SK-N-SH treated with all-trans-retinoic acid at 6 μM for 48 hours (cell line): Measurements from ENCODE around the gene NAA38.

Experiments
- ARNTL ChIP-seq: fragments of 450-650 bp; formaldehyde crosslinking; IDR thresholded peaks from 2 replicates; pipeline ENCODE4 v1.5.0; 2020; ENCODE audit warnings: low read depth, mild to moderate bottlenecking, moderate library complexity, borderline replicate concordance
- RARB ChIP-seq: fragments of 250-450 bp; sonication (Bioruptor Pico); IDR thresholded peaks from 2 replicates; pipeline ENCODE4 v1.8.0; 2021; ENCODE audit warnings: mild to moderate bottlenecking, moderate library complexity
- TCF4 ChIP-seq: fragments of 250-450 bp; sonication (Bioruptor Pico); IDR thresholded peaks from 2 replicates; pipeline ENCODE4 v1.8.0; 2021; ENCODE audit warnings: mild to moderate bottlenecking, moderate library complexity, borderline replicate concordance
- TF ChIP-seq, protein P1 (sequence below): fragments of 250-450 bp; sonication (Bioruptor Pico); IDR thresholded peaks from 2 replicates; pipeline ENCODE4 v1.8.0; 2021; ENCODE audit warnings: low read depth, mild to moderate bottlenecking, moderate library complexity, borderline replicate concordance
- TF ChIP-seq, protein P2 (sequence below): fragments of 250-450 bp; sonication (Bioruptor Pico); IDR thresholded peaks from 2 replicates; pipeline ENCODE4 v1.5.0; 2020; ENCODE audit warnings: mild to moderate bottlenecking, moderate library complexity
- TF ChIP-seq, protein P3 (sequence below): fragments of 250-450 bp; sonication (Bioruptor Pico); IDR thresholded peaks from 2 replicates; pipeline ENCODE4 v1.8.0; 2020; ENCODE audit warnings: mild to moderate bottlenecking, moderate library complexity, borderline replicate concordance

DNA sequence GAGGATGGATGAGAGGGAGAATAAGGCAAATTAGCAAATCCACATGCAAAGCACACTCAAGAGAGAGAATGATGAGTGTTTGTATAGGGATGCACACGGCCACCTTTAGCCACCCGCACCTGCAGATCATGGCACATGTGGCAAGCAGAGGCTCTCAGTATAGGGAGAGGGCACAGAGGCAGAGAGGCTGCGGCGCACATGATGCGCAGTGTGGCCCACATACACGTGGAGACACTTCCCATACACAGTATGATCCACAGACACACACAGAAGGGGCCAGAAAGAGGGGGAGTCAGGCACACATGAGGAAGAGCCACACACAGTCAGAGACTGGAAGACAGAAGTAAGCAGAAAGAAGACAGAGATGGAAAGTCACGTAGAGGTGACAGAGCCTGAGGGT is 24.7 kb upstream of the NAA38 start:
- TF ChIP-seq RARB (CRISPR knock-in tag) (no peak), ARNTL (CRISPR knock-in tag) (no peak), TCF4 (CRISPR knock-in tag) (no peak)
- TF ChIP-seq, protein P1, sequence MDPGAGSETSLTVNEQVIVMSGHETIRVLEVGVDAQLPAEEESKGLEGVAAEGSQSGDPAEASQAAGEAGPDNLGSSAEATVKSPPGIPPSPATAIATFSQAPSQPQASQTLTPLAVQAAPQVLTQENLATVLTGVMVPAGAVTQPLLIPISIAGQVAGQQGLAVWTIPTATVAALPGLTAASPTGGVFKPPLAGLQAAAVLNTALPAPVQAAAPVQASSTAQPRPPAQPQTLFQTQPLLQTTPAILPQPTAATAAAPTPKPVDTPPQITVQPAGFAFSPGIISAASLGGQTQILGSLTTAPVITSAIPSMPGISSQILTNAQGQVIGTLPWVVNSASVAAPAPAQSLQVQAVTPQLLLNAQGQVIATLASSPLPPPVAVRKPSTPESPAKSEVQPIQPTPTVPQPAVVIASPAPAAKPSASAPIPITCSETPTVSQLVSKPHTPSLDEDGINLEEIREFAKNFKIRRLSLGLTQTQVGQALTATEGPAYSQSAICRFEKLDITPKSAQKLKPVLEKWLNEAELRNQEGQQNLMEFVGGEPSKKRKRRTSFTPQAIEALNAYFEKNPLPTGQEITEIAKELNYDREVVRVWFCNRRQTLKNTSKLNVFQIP (CRISPR knock-in tag): no peak
- TF ChIP-seq, protein P2, sequence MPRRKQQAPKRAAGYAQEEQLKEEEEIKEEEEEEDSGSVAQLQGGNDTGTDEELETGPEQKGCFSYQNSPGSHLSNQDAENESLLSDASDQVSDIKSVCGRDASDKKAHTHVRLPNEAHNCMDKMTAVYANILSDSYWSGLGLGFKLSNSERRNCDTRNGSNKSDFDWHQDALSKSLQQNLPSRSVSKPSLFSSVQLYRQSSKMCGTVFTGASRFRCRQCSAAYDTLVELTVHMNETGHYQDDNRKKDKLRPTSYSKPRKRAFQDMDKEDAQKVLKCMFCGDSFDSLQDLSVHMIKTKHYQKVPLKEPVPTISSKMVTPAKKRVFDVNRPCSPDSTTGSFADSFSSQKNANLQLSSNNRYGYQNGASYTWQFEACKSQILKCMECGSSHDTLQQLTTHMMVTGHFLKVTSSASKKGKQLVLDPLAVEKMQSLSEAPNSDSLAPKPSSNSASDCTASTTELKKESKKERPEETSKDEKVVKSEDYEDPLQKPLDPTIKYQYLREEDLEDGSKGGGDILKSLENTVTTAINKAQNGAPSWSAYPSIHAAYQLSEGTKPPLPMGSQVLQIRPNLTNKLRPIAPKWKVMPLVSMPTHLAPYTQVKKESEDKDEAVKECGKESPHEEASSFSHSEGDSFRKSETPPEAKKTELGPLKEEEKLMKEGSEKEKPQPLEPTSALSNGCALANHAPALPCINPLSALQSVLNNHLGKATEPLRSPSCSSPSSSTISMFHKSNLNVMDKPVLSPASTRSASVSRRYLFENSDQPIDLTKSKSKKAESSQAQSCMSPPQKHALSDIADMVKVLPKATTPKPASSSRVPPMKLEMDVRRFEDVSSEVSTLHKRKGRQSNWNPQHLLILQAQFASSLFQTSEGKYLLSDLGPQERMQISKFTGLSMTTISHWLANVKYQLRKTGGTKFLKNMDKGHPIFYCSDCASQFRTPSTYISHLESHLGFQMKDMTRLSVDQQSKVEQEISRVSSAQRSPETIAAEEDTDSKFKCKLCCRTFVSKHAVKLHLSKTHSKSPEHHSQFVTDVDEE (CRISPR knock-in tag): no peak
- TF ChIP-seq, protein P3, sequence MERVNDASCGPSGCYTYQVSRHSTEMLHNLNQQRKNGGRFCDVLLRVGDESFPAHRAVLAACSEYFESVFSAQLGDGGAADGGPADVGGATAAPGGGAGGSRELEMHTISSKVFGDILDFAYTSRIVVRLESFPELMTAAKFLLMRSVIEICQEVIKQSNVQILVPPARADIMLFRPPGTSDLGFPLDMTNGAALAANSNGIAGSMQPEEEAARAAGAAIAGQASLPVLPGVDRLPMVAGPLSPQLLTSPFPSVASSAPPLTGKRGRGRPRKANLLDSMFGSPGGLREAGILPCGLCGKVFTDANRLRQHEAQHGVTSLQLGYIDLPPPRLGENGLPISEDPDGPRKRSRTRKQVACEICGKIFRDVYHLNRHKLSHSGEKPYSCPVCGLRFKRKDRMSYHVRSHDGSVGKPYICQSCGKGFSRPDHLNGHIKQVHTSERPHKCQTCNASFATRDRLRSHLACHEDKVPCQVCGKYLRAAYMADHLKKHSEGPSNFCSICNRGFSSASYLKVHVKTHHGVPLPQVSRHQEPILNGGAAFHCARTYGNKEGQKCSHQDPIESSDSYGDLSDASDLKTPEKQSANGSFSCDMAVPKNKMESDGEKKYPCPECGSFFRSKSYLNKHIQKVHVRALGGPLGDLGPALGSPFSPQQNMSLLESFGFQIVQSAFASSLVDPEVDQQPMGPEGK (CRISPR knock-in tag): no peak
